ENCODE data around the gene RGS9.
A peak's percentile ranks its signal among the peaks of the same experiment; 100 is the strongest.
"Not testable (repeated sequence)": the region's sequence is repeated elsewhere in the genome, so short reads cannot be mapped to it uniquely, and the experiment has no call there.

RGS9 gene

GRCh38 chr17:65137021-65137939 is at the start of gene RGS9:
Gene RGS9 (plus strand): TSS chr17:65137370. CDS start chr17:65137541, 171 bp downstream.
- FAIRE-seq (peak; percentile 71), DNase-seq (ENCODE audit: extremely low spot score, insufficient read length, low read depth) (peak; percentile 71)

GRCh38 chr17:65088621-65089360 is 48.4 kb upstream of the RGS9 start:
- DNase-seq (ENCODE audit: extremely low spot score, insufficient read length, low read depth): no peak
- FAIRE-seq: no peak

GRCh38 chr17:65092262-65092661 is 44.9 kb upstream of the RGS9 start:
- DNase-seq (ENCODE audit: extremely low spot score, insufficient read length, low read depth) (no peak), FAIRE-seq (no peak)

GRCh38 chr17:65092721-65093356 is 44.3 kb upstream of the RGS9 start:
- DNase-seq (ENCODE audit: extremely low spot score, insufficient read length, low read depth); FAIRE-seq: not testable (repeated sequence)

GRCh38 chr17:65093930-65094329 is 43.2 kb upstream of the RGS9 start:
- FAIRE-seq: no peak
- no peak for DNase-seq (ENCODE audit: extremely low spot score, insufficient read length, low read depth)

GRCh38 chr17:65095465-65095864 is 41.7 kb upstream of the RGS9 start:
- DNase-seq (ENCODE audit: extremely low spot score, insufficient read length, low read depth) (no peak), FAIRE-seq (no peak)

- not testable (repeated sequence) for FAIRE-seq; DNase-seq (ENCODE audit: extremely low spot score, insufficient read length, low read depth)
These were observed 40.8 kb upstream of the RGS9 start for GRCh38 chr17:65096382-65096781.

GRCh38 chr17:65097110-65097509 is 40.1 kb upstream of the RGS9 start:
- FAIRE-seq (no peak), DNase-seq (ENCODE audit: extremely low spot score, insufficient read length, low read depth) (no peak)

GRCh38 chr17:65099475-65099874 is 37.7 kb upstream of the RGS9 start:
- FAIRE-seq (no peak), DNase-seq (ENCODE audit: extremely low spot score, insufficient read length, low read depth) (no peak)

- peak; percentile 52 for DNase-seq (ENCODE audit: extremely low spot score, insufficient read length, low read depth)
- peak; percentile 90 for FAIRE-seq
These were observed 37.2 kb upstream of the RGS9 start for GRCh38 chr17:65099941-65100315.

GRCh38 chr17:65100316-65101140 is 36.6 kb upstream of the RGS9 start:
- peak; percentile 65 for DNase-seq (ENCODE audit: extremely low spot score, insufficient read length, low read depth)
- no peak for FAIRE-seq

GRCh38 chr17:65101371-65101770 is 35.8 kb upstream of the RGS9 start:
- FAIRE-seq: no peak
- DNase-seq (ENCODE audit: extremely low spot score, insufficient read length, low read depth): no peak

GRCh38 chr17:65102235-65102634 is 34.9 kb upstream of the RGS9 start:
- FAIRE-seq: no peak
- no peak for DNase-seq (ENCODE audit: extremely low spot score, insufficient read length, low read depth)

- no peak for FAIRE-seq
- DNase-seq (ENCODE audit: extremely low spot score, insufficient read length, low read depth): no peak
These were observed 34.4 kb upstream of the RGS9 start for GRCh38 chr17:65102788-65103187.

GRCh38 chr17:65103431-65103830 is 33.7 kb upstream of the RGS9 start:
- DNase-seq (ENCODE audit: extremely low spot score, insufficient read length, low read depth): no peak

GRCh38 chr17:65103896-65104295 is 33.3 kb upstream of the RGS9 start:
- FAIRE-seq: no peak
- DNase-seq (ENCODE audit: extremely low spot score, insufficient read length, low read depth): no peak

More at GRCh38 chr17:65103431-65103830, 33.7 kb upstream of the RGS9 start:
- FAIRE-seq: no peak

- DNase-seq (ENCODE audit: extremely low spot score, insufficient read length, low read depth) (no peak), FAIRE-seq (no peak)
These were observed 32.6 kb upstream of the RGS9 start for GRCh38 chr17:65104541-65104940.

GRCh38 chr17:65104973-65105372 is 32.2 kb upstream of the RGS9 start:
- no peak for DNase-seq (ENCODE audit: extremely low spot score, insufficient read length, low read depth)
- no peak for FAIRE-seq

- FAIRE-seq: no peak
- no peak for DNase-seq (ENCODE audit: extremely low spot score, insufficient read length, low read depth)
These were observed 29.0 kb upstream of the RGS9 start for GRCh38 chr17:65108152-65108551.

- FAIRE-seq: no peak
- no peak for DNase-seq (ENCODE audit: extremely low spot score, insufficient read length, low read depth)
These were observed 27.6 kb upstream of the RGS9 start for GRCh38 chr17:65109543-65109942.

Data from GM18507 (cell line).